Heart left ventricle (tissue), 16 donors: Measurements from ENCODE around the gene CRIP3. TPM values are rescaled to one million over a fixed set of nuclear protein-coding genes. Genes with fewer than 3 reads are reported as not detected.

Experiments used
- ATAC-seq, 4 donors: fragments of 200-7000 bp; cut with Tn5 transposase; one replicate each; pipeline ENCODE4 v1.9.1; 2020 to 2022; ENCODE audit warnings: moderate library complexity in 4 of 4, mild to moderate bottlenecking in 3 of 4, moderate number of reproducible peaks in 1 of 4
- DNase-seq, 5 donors: peaks; one replicate each; pipeline ENCODE4 v3.0.0-alpha.2; 2020
- H3K27ac ChIP-seq, 12 donors: fragments of 200-600 bp; sonication (generic) in 4 of 12; one replicate each; pipeline versions ENCODE4 v1.5.0 to v1.8.0; 2016 to 2022; ENCODE audit warnings: mild to moderate bottlenecking in 2 of 12
- H3K27me3 ChIP-seq, 9 donors: fragments of 200-600 bp; sonication (generic) in 2 of 9; one replicate each; pipeline versions ENCODE4 v1.5.1 to v1.8.0; 2016 to 2022; ENCODE audit warnings: mild to moderate bottlenecking in 3 of 9
- H3K36me3 ChIP-seq, 9 donors: fragments of 200-600 bp; sonication (generic) in 2 of 9; one replicate each; pipeline versions ENCODE4 v1.5.0 to v1.8.0; 2018 to 2022; ENCODE audit warnings: mild to moderate bottlenecking in 2 of 9
- H3K4me1 ChIP-seq, 12 donors: fragments of 200-600 bp; sonication (generic) in 4 of 12; one replicate each; pipeline versions ENCODE4 v1.5.0 to v1.8.0; 2016 to 2022; ENCODE audit warnings: mild to moderate bottlenecking in 3 of 12
- H3K4me3 ChIP-seq, 12 donors: fragments of 200-600 bp; sonication (generic) in 4 of 12; one replicate each; pipeline versions ENCODE4 v1.5.0 to v1.8.0; 2017 to 2022; ENCODE audit warnings: mild to moderate bottlenecking in 9 of 12, moderate library complexity in 4 of 12
- H3K9me3 ChIP-seq, 12 donors: fragments of 200-600 bp; sonication (generic) in 4 of 12; one replicate each; pipeline versions ENCODE4 v1.5.0 to v1.8.0; 2016 to 2022; ENCODE audit warnings: mild to moderate bottlenecking in 1 of 12
- POLR2A ChIP-seq, 2 donors: fragments of 450-650 bp; IDR thresholded peaks; one replicate each; pipeline ENCODE4 v1.6.1; 2017; ENCODE audit warnings: antibody characterized with exemption in 2 of 2, mild to moderate bottlenecking in 2 of 2, moderate library complexity in 2 of 2
- WGBS, 4 donors: extraction: QIAGEN DNeasy Blood & Tissue Kit in 2 of 4; methylation state at CpG; one replicate each; pipeline versions ENCODE4 v1.1.5 to v1.1.7; 2013 to 2018; 5-methylcytosine and 5-hydroxymethylcytosine counted together
- intact Hi-C, 10 donors: fragments of 100-400 bp; cut with DNase I; formaldehyde crosslinking; loops; one replicate each; pipeline versions ENCODE4 v1.11.1 to v1.14.2; 2022
- polyA plus RNA-seq, 2 donors: library from polyadenylated mRNA; stranded (reverse); fragments of 200-250 nt; gene quantifications; one replicate each; pipeline ENCODE4 v1.2.3, GENCODE V29; 2013
- total RNA-seq, 9 donors: library from RNA; depleted of rRNA in 2 of 9; stranded (reverse); fragments of >200 nt in 2 of 9; fragmentation: NEBNext Ultra II Directional in 3 of 9; extraction: Animal tissue kit (Norgen Biotek cat#: 25700) in 3 of 9; gene quantifications; one replicate each; pipeline versions ENCODE4 v1.1.0 to v1.2.4, GENCODE V29; 2016 to 2023
- TF ChIP-seq, protein P1 (sequence below), 12 donors: fragments of 200-600 bp; sonication (generic) in 4 of 12; IDR thresholded peaks; one replicate each; pipeline versions ENCODE4 v1.5.0 to v1.8.0; 2018 to 2022; ENCODE audit warnings: antibody characterized with exemption in 12 of 12, mild to moderate bottlenecking in 5 of 12
- donor health status: ischemic (EF 13 %, LVEDD 7.1; RV severe dilation, severe dysfunction).
- donor health status: healthy with polysubstance abuse.
- donor health status: DM: no; HTN: yes; CAD: no.
- donor health status: DM: no; HTN: no; CAD: no.
- donor health status: ischemic (EF 25% LVEDD 6.9; RV normal size, moderate dysfunction).
- donor health status: ischemic (EF 25% LVEDD 5.7; RV mildly dilated, moderate dysfunction).
- donor health status: healthy.
- donor health status: DM: yes; HTN: yes; CAD: no.
- donor health status: ischemic (EF 35%, LVEDD 5.7; RV mildly dilated, moderate dysfunction).
- donor health status: nonischemic (EF 11% LVEDD 7.7; RV severe dilation, severe dysfunction).
- donor health status: DM: yes; HTN: yes; CAD: no.
- donor health status: PGD.
- donor health status: ischemic (EF 29% LVEDD 5.4; RV normal size, mild dysfunction).
- donor health status: nonischemic (EF 23%, LVEDD 6.1; RV moderate dilation, normal function).

Gene CRIP3
- total and polyA plus RNA-seq, 11 donors: 3.6 to 66.7 (median 20.9) TPM

DNA sequence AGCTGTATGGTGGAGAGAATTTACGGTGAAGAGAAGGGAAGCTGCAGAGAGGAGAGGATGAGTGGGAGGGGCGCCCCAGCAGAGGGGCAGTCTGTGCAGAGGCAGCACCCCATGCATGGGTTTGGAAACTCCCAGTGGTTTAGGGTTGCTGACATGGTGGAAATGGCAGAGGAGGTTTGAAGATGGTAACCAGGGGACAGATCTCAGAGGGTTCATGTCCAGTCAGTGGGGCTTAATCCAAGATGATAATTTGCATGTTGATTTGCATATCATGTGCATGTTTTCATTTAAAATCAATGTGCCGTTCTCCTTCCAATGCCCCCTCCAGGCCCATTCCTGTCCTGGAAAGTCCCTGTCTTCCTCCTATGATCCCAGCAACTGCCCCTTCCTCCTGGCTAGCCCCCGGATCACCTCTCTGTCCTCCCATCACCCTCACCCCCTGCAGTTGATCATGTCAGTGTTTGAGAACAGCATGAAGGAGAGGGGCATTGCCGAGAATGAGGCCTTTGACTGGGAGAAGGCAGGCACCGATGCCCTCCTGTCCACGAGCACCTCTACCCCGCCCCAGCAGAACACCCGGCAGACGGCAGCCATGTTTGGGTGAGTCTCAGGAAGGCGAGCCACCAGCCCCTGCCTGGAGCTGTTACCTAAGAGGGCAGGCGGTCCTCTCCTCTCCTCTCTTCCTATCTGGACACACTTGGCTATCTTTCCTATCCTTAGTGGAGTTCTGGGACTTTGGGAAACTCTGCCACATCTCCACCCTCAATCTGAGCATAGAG lies 51.1 kb downstream of the CRIP3 start:
- H3K9me3 ChIP-seq: no peaks in the 10 kb centered on the region
- peaks cover 0 to 17% (median 0%) of the 10 kb centered on the region in 9 donors for H3K27me3 ChIP-seq
- ATAC-seq (no peak), DNase-seq (no peak)
- intact Hi-C loops: loop anchor here in 1 of 10 donors (10.0 kb wide), 1 partner anchor 247 kb away; no protein-coding TSS in a partner anchor
- 79 to 89% (median 83%) methylated on average over 6 to 12 of the region's 12 CpGs for WGBS, 4 donors
- H3K36me3 ChIP-seq: no peaks in the 10 kb centered on the region
- no peak overlapping the region for H3K4me3 ChIP-seq
- TF ChIP-seq, protein P1, sequence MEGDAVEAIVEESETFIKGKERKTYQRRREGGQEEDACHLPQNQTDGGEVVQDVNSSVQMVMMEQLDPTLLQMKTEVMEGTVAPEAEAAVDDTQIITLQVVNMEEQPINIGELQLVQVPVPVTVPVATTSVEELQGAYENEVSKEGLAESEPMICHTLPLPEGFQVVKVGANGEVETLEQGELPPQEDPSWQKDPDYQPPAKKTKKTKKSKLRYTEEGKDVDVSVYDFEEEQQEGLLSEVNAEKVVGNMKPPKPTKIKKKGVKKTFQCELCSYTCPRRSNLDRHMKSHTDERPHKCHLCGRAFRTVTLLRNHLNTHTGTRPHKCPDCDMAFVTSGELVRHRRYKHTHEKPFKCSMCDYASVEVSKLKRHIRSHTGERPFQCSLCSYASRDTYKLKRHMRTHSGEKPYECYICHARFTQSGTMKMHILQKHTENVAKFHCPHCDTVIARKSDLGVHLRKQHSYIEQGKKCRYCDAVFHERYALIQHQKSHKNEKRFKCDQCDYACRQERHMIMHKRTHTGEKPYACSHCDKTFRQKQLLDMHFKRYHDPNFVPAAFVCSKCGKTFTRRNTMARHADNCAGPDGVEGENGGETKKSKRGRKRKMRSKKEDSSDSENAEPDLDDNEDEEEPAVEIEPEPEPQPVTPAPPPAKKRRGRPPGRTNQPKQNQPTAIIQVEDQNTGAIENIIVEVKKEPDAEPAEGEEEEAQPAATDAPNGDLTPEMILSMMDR (IDR thresholded peaks at IDR 0.05): no peak
- TF ChIP-seq POLR2A (IDR thresholded peaks at IDR 0.05): no peak
- H3K27ac ChIP-seq: no peak overlapping the region
- peaks cover 0 to 10% (median 0%) of the 10 kb centered on the region in 12 donors for H3K4me1 ChIP-seq

DNA sequence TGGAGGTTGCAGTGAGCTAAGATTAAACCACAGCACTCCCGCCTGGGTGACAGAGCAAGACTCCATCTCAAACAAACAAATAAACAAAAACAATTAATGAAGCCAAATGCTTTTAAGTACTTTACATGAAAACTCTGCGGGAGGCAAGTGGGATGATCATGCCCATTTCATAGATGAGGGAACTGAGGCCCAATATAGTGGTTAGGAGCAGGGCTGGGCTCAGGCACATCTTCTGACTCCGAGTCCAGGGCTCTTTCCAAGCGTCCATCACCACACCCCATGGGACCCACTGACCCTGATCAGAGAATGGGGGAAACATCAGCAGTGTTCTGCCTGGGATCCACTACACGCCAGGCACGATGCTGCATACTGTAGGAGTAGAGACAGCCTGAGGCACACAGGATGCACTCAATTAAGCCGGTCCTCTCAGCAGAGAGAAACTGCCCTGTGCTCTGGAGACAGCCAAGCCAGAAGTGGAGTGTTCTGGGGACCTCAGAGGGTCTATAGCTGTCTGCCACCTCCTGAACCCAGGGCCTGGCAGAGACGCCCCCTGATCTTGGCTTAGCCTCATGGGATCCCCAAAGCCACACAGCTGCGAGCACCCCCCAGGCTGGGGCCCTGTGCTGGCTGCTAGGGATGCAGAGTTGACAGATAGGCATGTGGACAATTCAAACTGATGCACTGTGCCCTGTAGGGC lies 51.8 kb downstream of the CRIP3 start:
- peaks cover 0 to 18% (median 2%) of the 10 kb centered on the region in 9 donors for H3K27me3 ChIP-seq
- no peak for TF ChIP-seq POLR2A (IDR thresholded peaks at IDR 0.05)
- TF ChIP-seq, protein P1 (IDR thresholded peaks at IDR 0.05): no peak
- ATAC-seq: no peak
- DNase-seq: no peak
- H3K4me1 ChIP-seq: peaks cover 0 to 10% (median 0%) of the 10 kb centered on the region in 12 donors
- no peaks in the 10 kb centered on the region for H3K36me3 ChIP-seq
- H3K9me3 ChIP-seq: no peaks in the 10 kb centered on the region
- H3K27ac ChIP-seq: no peak overlapping the region
- 85 to 92% (median 88%) methylated on average over 8 to 9 of the region's 9 CpGs for WGBS, 4 donors
- intact Hi-C loops: loop anchor here in 1 of 10 donors (10.0 kb wide), 1 partner anchor 248 kb away; no protein-coding TSS in a partner anchor
- no peak overlapping the region for H3K4me3 ChIP-seq

Other genes starting within 250 kb of the CRIP3 start
- 10 to 100 TPM; 54.0 to 98.5 (median 83.1) TPM for gene MRPL2, start 249.4 kb downstream of the CRIP3 start, total RNA-seq
- gene MRPL2, start 249.4 kb downstream of the CRIP3 start, polyA plus RNA-seq: 100 to 1,000 TPM; 119 to 142 TPM
- gene KLC4, start 249.2 kb downstream of the CRIP3 start, total RNA-seq: 10 to 100 TPM; 18.8 to 35.4 (median 26.9) TPM
- 10 to 100 TPM; 23.5 to 30.0 TPM for gene KLC4, start 249.2 kb downstream of the CRIP3 start, polyA plus RNA-seq
- gene PTK7, start 232.5 kb downstream of the CRIP3 start, total RNA-seq: 10 to 100 TPM in 1 of 9 donors, 1 to 10 TPM in 8; 1.4 to 10.4 (median 1.9) TPM
- 1 to 10 TPM; 1.8 to 4.8 TPM for gene PTK7, start 232.5 kb downstream of the CRIP3 start, polyA plus RNA-seq
- 10 to 100 TPM; 49.8 to 94.4 (median 73.3) TPM for gene SRF, start 137.6 kb downstream of the CRIP3 start, total RNA-seq
- 10 to 100 TPM; 43.5 to 90.6 TPM for gene SRF, start 137.6 kb downstream of the CRIP3 start, polyA plus RNA-seq
- gene CUL9, start 126.6 kb downstream of the CRIP3 start, total RNA-seq: 10 to 100 TPM in 8 of 9 donors, 1 to 10 TPM in 1; 6.5 to 22.3 (median 12.5) TPM
- 10 to 100 TPM in 1 of 2 donors, 1 to 10 TPM in 1; 7.5 to 17.0 TPM for gene CUL9, start 126.6 kb downstream of the CRIP3 start, polyA plus RNA-seq
- 10 to 100 TPM; 18.9 to 63.7 (median 25.7) TPM for gene DNPH1, start 79.3 kb downstream of the CRIP3 start, total RNA-seq
- gene DNPH1, start 79.3 kb downstream of the CRIP3 start, polyA plus RNA-seq: 10 to 100 TPM; 37.9 to 45.5 TPM
- under 1 TPM; 0.04 to 0.52 (median 0.29) TPM for gene TTBK1, start 65.3 kb downstream of the CRIP3 start, total RNA-seq
- gene TTBK1, start 65.3 kb downstream of the CRIP3 start, polyA plus RNA-seq: under 1 TPM; 0.07 to 0.23 TPM
- gene SLC22A7, start 10.6 kb downstream of the CRIP3 start, total RNA-seq: under 1 TPM in 4 of 9 donors, not detected in 5; 0.12 to 0.32 (median 0.14) TPM
- gene SLC22A7, start 10.6 kb downstream of the CRIP3 start, polyA plus RNA-seq: under 1 TPM in 1 of 2 donors, not detected in 1; 0.23 TPM
- gene ZNF318, start 60.8 kb upstream of the CRIP3 start, total RNA-seq: 10 to 100 TPM; 10.5 to 15.7 (median 14.3) TPM
- gene ZNF318, start 60.8 kb upstream of the CRIP3 start, polyA plus RNA-seq: 1 to 10 TPM; 7.3 to 9.2 TPM
- 10 to 100 TPM in 5 of 9 donors, 1 to 10 TPM in 4; 6.4 to 18.3 (median 10.3) TPM for gene ABCC10, start 118.7 kb upstream of the CRIP3 start, total RNA-seq
- 10 to 100 TPM in 1 of 2 donors, 1 to 10 TPM in 1; 7.3 to 19.6 TPM for gene ABCC10, start 118.7 kb upstream of the CRIP3 start, polyA plus RNA-seq
- gene DLK2, start 146.7 kb upstream of the CRIP3 start, total RNA-seq: 1 to 10 TPM in 8 of 9 donors, under 1 TPM in 1; 0.61 to 4.1 (median 2.6) TPM
- gene DLK2, start 146.7 kb upstream of the CRIP3 start, polyA plus RNA-seq: 1 to 10 TPM; 3.2 to 8.1 TPM
- 10 to 100 TPM; 16.9 to 34.5 (median 19.1) TPM for gene TJAP1, start 168.7 kb upstream of the CRIP3 start, total RNA-seq
- gene TJAP1, start 168.7 kb upstream of the CRIP3 start, polyA plus RNA-seq: 10 to 100 TPM; 16.5 TPM
- 1 to 10 TPM in 8 of 9 donors, under 1 TPM in 1; 0.50 to 5.1 (median 1.9) TPM for gene LRRC73, start 201.5 kb upstream of the CRIP3 start, total RNA-seq
- 1 to 10 TPM in 1 of 2 donors, under 1 TPM in 1; 0.53 to 1.9 TPM for gene LRRC73, start 201.5 kb upstream of the CRIP3 start, polyA plus RNA-seq
- gene YIPF3, start 208.1 kb upstream of the CRIP3 start, total RNA-seq: 10 to 100 TPM; 63.4 to 90.3 (median 75.3) TPM
- 100 to 1,000 TPM in 1 of 2 donors, 10 to 100 TPM in 1; 64.5 to 132 TPM for gene YIPF3, start 208.1 kb upstream of the CRIP3 start, polyA plus RNA-seq
- gene POLR1C, start 208.3 kb upstream of the CRIP3 start, total RNA-seq: 10 to 100 TPM in 8 of 9 donors, 1 to 10 TPM in 1; 9.5 to 20.6 (median 13.5) TPM
- 10 to 100 TPM; 11.6 to 52.9 TPM for gene POLR1C, start 208.3 kb upstream of the CRIP3 start, polyA plus RNA-seq